Right lobe of liver (tissue), 4 donors: ENCODE results near the gene COX7A2L.

Experiments used
- POLR2A ChIP-seq: fragments of 450-650 bp; IDR thresholded peaks from one replicate; pipeline ENCODE4 v1.6.1; 2017; ENCODE audit warnings: antibody characterized with exemption, mild to moderate bottlenecking
- TF ChIP-seq, protein P1 (sequence below), 4 donors: fragments of 200-600 bp in 3 of 4; fragments of 450-650 bp in 1 of 4; IDR thresholded peaks; one replicate each; pipeline versions ENCODE4 v1.5.1 to v1.8.0; 2016 to 2022; ENCODE audit warnings: antibody characterized with exemption in 4 of 4, mild to moderate bottlenecking in 2 of 4
- donor health status: DM: no; HTN: no; CAD: no.
- donor health status: DM: no; HTN: no; CAD: no.
- donor health status: DM: no; HTN: yes; CAD: no.

DNA sequence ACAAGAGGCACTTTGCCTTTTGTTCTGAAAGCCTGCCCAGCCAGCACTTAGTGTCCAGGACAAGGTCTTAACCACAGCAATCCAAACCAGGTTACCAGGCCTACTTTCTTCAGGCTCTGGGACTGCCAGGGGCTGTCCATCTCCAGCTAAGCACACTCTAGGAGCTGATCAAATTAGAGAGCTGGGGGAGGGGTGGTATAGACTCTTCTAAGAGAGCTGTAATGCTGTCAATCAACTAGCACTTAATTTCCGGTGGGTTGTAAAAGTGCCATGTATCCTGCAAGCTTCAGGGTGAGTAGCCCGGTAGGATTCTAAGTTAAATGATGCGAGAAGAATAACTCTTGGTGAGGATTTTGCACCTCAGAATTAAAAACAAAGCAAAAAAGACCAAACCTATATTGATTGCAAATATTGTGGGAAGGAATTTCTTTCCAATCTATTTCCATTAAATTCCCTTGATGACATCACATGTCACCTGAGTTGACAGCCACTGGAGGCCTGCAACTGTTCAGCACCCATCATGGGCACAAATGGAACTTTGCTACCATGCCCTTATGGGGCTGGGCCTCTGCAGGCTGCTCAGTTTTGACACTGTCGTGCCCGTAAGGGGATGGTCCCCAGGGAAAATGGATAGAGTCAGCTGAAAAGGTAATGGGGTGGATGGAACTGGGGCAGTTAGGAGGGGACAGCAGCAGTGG is 8.7 kb upstream of the COX7A2L start:
- TF ChIP-seq, protein P1, sequence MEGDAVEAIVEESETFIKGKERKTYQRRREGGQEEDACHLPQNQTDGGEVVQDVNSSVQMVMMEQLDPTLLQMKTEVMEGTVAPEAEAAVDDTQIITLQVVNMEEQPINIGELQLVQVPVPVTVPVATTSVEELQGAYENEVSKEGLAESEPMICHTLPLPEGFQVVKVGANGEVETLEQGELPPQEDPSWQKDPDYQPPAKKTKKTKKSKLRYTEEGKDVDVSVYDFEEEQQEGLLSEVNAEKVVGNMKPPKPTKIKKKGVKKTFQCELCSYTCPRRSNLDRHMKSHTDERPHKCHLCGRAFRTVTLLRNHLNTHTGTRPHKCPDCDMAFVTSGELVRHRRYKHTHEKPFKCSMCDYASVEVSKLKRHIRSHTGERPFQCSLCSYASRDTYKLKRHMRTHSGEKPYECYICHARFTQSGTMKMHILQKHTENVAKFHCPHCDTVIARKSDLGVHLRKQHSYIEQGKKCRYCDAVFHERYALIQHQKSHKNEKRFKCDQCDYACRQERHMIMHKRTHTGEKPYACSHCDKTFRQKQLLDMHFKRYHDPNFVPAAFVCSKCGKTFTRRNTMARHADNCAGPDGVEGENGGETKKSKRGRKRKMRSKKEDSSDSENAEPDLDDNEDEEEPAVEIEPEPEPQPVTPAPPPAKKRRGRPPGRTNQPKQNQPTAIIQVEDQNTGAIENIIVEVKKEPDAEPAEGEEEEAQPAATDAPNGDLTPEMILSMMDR (IDR thresholded peaks at IDR 0.05): no peak
- no peak for TF ChIP-seq POLR2A
